Activated T-cell treated with anti-CD3 and anti-CD28 coated beads, Interleukin-2, amount 50 U/mL, for 24 hours (primary cell): ENCODE measurements around the gene KRT82.
"Not testable (repeated sequence)": the region's sequence is repeated elsewhere in the genome, so short reads cannot be mapped to it uniquely, and the experiment has no call there.

ENCODE experiments used
- DNase-seq: peaks from one replicate; pipeline ENCODE4 v3.0.0-alpha.2; 2020
- H3K27ac Mint-ChIP-seq: 2 replicates; pipeline ENCODE4 v1.8.0; 2020; ENCODE audit warnings: mild to moderate bottlenecking, mixed read lengths
- H3K27me3 Mint-ChIP-seq: 2 replicates; pipeline ENCODE4 v1.8.0; 2020; ENCODE audit warnings: mixed read lengths
- H3K36me3 Mint-ChIP-seq: 2 replicates; pipeline ENCODE4 v1.8.0; 2020; ENCODE audit warnings: low read depth, mixed read lengths
- H3K4me1 Mint-ChIP-seq: 2 replicates; pipeline ENCODE4 v1.8.0; 2020; ENCODE audit warnings: low read depth, mixed read lengths
- H3K4me3 Mint-ChIP-seq: 2 replicates; pipeline ENCODE4 v1.8.0; 2020; ENCODE audit warnings: mild to moderate bottlenecking, moderate library complexity, mixed read lengths
- H3K9me3 Mint-ChIP-seq: 2 replicates; pipeline ENCODE4 v1.8.0; 2020; ENCODE audit warnings: mixed read lengths

KRT82 gene

GRCh38 chr12:52405922-52406385 is at the start of gene KRT82:
Gene KRT82 (minus strand): TSS chr12:52406335. CDS start chr12:52406277, 58 bp downstream.
- Mint-ChIP-seq H3K9me3 (no peaks in the 10 kb centered on the region), H3K27ac (no peak within 1 kb of the TSS), H3K36me3 (no peaks in the 10 kb centered on the region), H3K4me1 (no peaks in the 10 kb centered on the region), H3K4me3 (no peak within 1 kb of the TSS), H3K27me3 (no peaks in the 10 kb centered on the region)
- DNase-seq, result no peak

GRCh38 chr12:52455821-52456220 is 49.7 kb upstream of the KRT82 start:
- DNase-seq, result no peak

GRCh38 chr12:52454411-52455201 is 48.5 kb upstream of the KRT82 start:
- Mint-ChIP-seq H3K4me3 (no peak overlapping the region), H3K27me3 (peaks cover 13% of the 10 kb centered on the region), H3K4me1 (peaks cover 5% of the 10 kb centered on the region), H3K27ac (no peak overlapping the region), H3K9me3 (no peaks in the 10 kb centered on the region), H3K36me3 (no peaks in the 10 kb centered on the region)
- no peak for DNase-seq

More at GRCh38 chr12:52455821-52456220, 49.7 kb upstream of the KRT82 start:
- Mint-ChIP-seq H3K4me1 (peaks cover 5% of the 10 kb centered on the region), H3K4me3 (no peak overlapping the region), H3K27me3 (peaks cover 5% of the 10 kb centered on the region), H3K9me3 (no peaks in the 10 kb centered on the region), H3K36me3 (no peaks in the 10 kb centered on the region), H3K27ac (no peak overlapping the region)

- Mint-ChIP-seq H3K4me1 (peaks cover 5% of the 10 kb centered on the region), H3K9me3 (no peaks in the 10 kb centered on the region), H3K36me3 (no peaks in the 10 kb centered on the region), H3K4me3 (no peak within 1 kb of the TSS), H3K27me3 (peaks cover 13% of the 10 kb centered on the region), H3K27ac (no peak within 1 kb of the TSS)
- no peak for DNase-seq
These were observed 46.0 kb upstream of the KRT82 start, which contains the start of gene KRT6B for GRCh38 chr12:52452101-52452500. Gene KRT6B (minus strand): TSS chr12:52452146. CDS start chr12:52452078, 68 bp downstream.

- no peaks in the 10 kb centered on the region for H3K36me3 Mint-ChIP-seq
- H3K9me3 Mint-ChIP-seq, result no peaks in the 10 kb centered on the region
- H3K4me1 Mint-ChIP-seq, result no peaks in the 10 kb centered on the region
- H3K4me3 Mint-ChIP-seq, result no peak overlapping the region
- no peak for DNase-seq
- H3K27me3 Mint-ChIP-seq, result peaks cover 34% of the 10 kb centered on the region
- no peak overlapping the region for H3K27ac Mint-ChIP-seq
These were observed 42.1 kb upstream of the KRT82 start for GRCh38 chr12:52448228-52448627.

- not testable (repeated sequence) for H3K36me3 Mint-ChIP-seq, H3K9me3 Mint-ChIP-seq, H3K4me3 Mint-ChIP-seq, H3K27ac Mint-ChIP-seq, DNase-seq, H3K4me1 Mint-ChIP-seq
- peaks cover 40% of the 10 kb centered on the region for H3K27me3 Mint-ChIP-seq
These were observed 41.1 kb upstream of the KRT82 start for GRCh38 chr12:52447196-52447595.

- Mint-ChIP-seq H3K9me3 (no peaks in the 10 kb centered on the region), H3K4me1 (no peaks in the 10 kb centered on the region), H3K36me3 (no peaks in the 10 kb centered on the region), H3K27me3 (peaks cover 44% of the 10 kb centered on the region), H3K27ac (no peak overlapping the region), H3K4me3 (no peak overlapping the region)
- DNase-seq, result no peak
These were observed 40.4 kb upstream of the KRT82 start for GRCh38 chr12:52446367-52447045.

GRCh38 chr12:52445876-52446275 is 39.7 kb upstream of the KRT82 start:
- no peaks in the 10 kb centered on the region for H3K9me3 Mint-ChIP-seq
- no peak for DNase-seq
- no peak overlapping the region for H3K27ac Mint-ChIP-seq
- peaks cover 50% of the 10 kb centered on the region for H3K27me3 Mint-ChIP-seq
- no peak overlapping the region for H3K4me3 Mint-ChIP-seq
- no peaks in the 10 kb centered on the region for H3K36me3 Mint-ChIP-seq
- H3K4me1 Mint-ChIP-seq, result no peaks in the 10 kb centered on the region

- Mint-ChIP-seq H3K27ac (no peak overlapping the region), H3K36me3 (no peaks in the 10 kb centered on the region), H3K4me1 (no peaks in the 10 kb centered on the region), H3K9me3 (no peaks in the 10 kb centered on the region), H3K4me3 (no peak overlapping the region), H3K27me3 (peaks cover 49% of the 10 kb centered on the region)
- DNase-seq, result no peak
These were observed 38.8 kb upstream of the KRT82 start for GRCh38 chr12:52444647-52445595.

GRCh38 chr12:52443966-52444365 is 37.8 kb upstream of the KRT82 start:
- Mint-ChIP-seq H3K36me3 (no peaks in the 10 kb centered on the region), H3K27me3 (peaks cover 49% of the 10 kb centered on the region), H3K27ac (no peak overlapping the region), H3K4me3 (no peak overlapping the region), H3K4me1 (no peaks in the 10 kb centered on the region), H3K9me3 (no peaks in the 10 kb centered on the region)
- DNase-seq, result no peak

GRCh38 chr12:52442600-52443061 is 36.5 kb upstream of the KRT82 start:
- no peak overlapping the region for H3K27ac Mint-ChIP-seq
- H3K4me3 Mint-ChIP-seq, result no peak overlapping the region
- H3K36me3 Mint-ChIP-seq, result no peaks in the 10 kb centered on the region
- no peak for DNase-seq
- H3K9me3 Mint-ChIP-seq, result no peaks in the 10 kb centered on the region
- peaks cover 49% of the 10 kb centered on the region for H3K27me3 Mint-ChIP-seq
- H3K4me1 Mint-ChIP-seq, result no peaks in the 10 kb centered on the region

GRCh38 chr12:52441320-52441911 is 35.3 kb upstream of the KRT82 start:
- Mint-ChIP-seq H3K27me3 (peaks cover 53% of the 10 kb centered on the region), H3K36me3 (no peaks in the 10 kb centered on the region), H3K4me3 (no peak overlapping the region), H3K9me3 (no peaks in the 10 kb centered on the region), H3K27ac (no peak overlapping the region), H3K4me1 (no peaks in the 10 kb centered on the region)
- no peak for DNase-seq

- Mint-ChIP-seq H3K36me3 (no peaks in the 10 kb centered on the region), H3K9me3 (no peaks in the 10 kb centered on the region), H3K4me1 (no peaks in the 10 kb centered on the region), H3K4me3 (no peak overlapping the region), H3K27me3 (peaks cover 51% of the 10 kb centered on the region), H3K27ac (no peak overlapping the region)
- DNase-seq, result no peak
These were observed 34.7 kb upstream of the KRT82 start for GRCh38 chr12:52440821-52441319.

- H3K27ac Mint-ChIP-seq, result no peak overlapping the region
These were observed 33.7 kb upstream of the KRT82 start for GRCh38 chr12:52439845-52440244.

More at GRCh38 chr12:52439845-52440244, 33.7 kb upstream of the KRT82 start:
- no peak overlapping the region for H3K4me3 Mint-ChIP-seq
- no peaks in the 10 kb centered on the region for H3K4me1 Mint-ChIP-seq
- no peak for DNase-seq
- no peaks in the 10 kb centered on the region for H3K9me3 Mint-ChIP-seq
- no peaks in the 10 kb centered on the region for H3K36me3 Mint-ChIP-seq
- peaks cover 49% of the 10 kb centered on the region for H3K27me3 Mint-ChIP-seq
